Sigmoid colon (tissue), 7 donors: ENCODE measurements around the gene FOXK2. TPM values are rescaled to one million over a fixed set of nuclear protein-coding genes. Genes with fewer than 3 reads are reported as not detected.

Source experiments
- DNase-seq: peaks from one replicate; pipeline ENCODE4 v3.0.0-alpha.2; 2019
- H3K27ac ChIP-seq, 4 donors: fragments of 200-600 bp; sonication (generic); one replicate each; pipeline ENCODE4 v1.5.1; 2016 to 2019; ENCODE audit warnings: mild to moderate bottlenecking in 1 of 4
- H3K27me3 ChIP-seq, 3 donors: fragments of 200-600 bp; sonication (generic); one replicate each; pipeline ENCODE4 v1.5.1; 2019; ENCODE audit warnings: mild to moderate bottlenecking in 1 of 3
- H3K36me3 ChIP-seq, 4 donors: fragments of 200-600 bp; sonication (generic); one replicate each; pipeline ENCODE4 v1.5.1; 2016 to 2019
- H3K4me1 ChIP-seq, 4 donors: fragments of 200-600 bp; sonication (generic); one replicate each; pipeline ENCODE4 v1.5.1; 2017 to 2019
- H3K4me3 ChIP-seq, 4 donors: fragments of 200-600 bp; sonication (generic); one replicate each; pipeline ENCODE4 v1.5.1; 2017 to 2019; ENCODE audit warnings: mild to moderate bottlenecking in 2 of 4, moderate library complexity in 1 of 4
- H3K9me3 ChIP-seq, 4 donors: fragments of 200-600 bp in 3 of 4; sonication (generic) in 3 of 4; one replicate each; pipeline versions ENCODE4 v1.5.1 to v1.6.1; 2013 to 2019
- CTCF ChIP-seq, 4 experiments: fragments of 450-650 bp in 3 of 4; fragments of 200-600 bp in 1 of 4; IDR thresholded peaks; one replicate each; pipeline ENCODE4 v1.5.1; 2016 to 2019; ENCODE audit warnings: antibody characterized with exemption in 4 of 4, mild to moderate bottlenecking in 3 of 4, moderate library complexity in 2 of 4
- EP300 ChIP-seq, 4 donors: sonication (generic); formaldehyde crosslinking; IDR thresholded peaks; one replicate each; pipeline ENCODE4 v1.6.1; 2017; ENCODE audit warnings: antibody characterized with exemption in 4 of 4
- POLR2A ChIP-seq, 2 donors: fragments of 450-650 bp; IDR thresholded peaks; one replicate each; pipeline ENCODE4 v1.6.1; 2016; ENCODE audit warnings: antibody characterized with exemption in 2 of 2, mild to moderate bottlenecking in 2 of 2, moderate library complexity in 2 of 2
- POLR2AphosphoS5 ChIP-seq, 4 donors: sonication (generic); formaldehyde crosslinking; IDR thresholded peaks; one replicate each; pipeline ENCODE4 v1.6.1; 2017; ENCODE audit warnings: antibody characterized with exemption in 4 of 4
- WGBS, 2 donors: extraction: QIAGEN DNeasy Blood & Tissue Kit; methylation state at CpG; one replicate each; pipeline ENCODE4 v1.1.7; 2013; 5-methylcytosine and 5-hydroxymethylcytosine counted together
- intact Hi-C: fragments of 100-400 bp; cut with DNase I; formaldehyde crosslinking; loops from one replicate; pipeline ENCODE4 v1.15.1; 2023
- polyA plus RNA-seq, 3 donors: library from polyadenylated mRNA; stranded (reverse); fragments of 200-250 nt; gene quantifications; one replicate each; pipeline ENCODE4 v1.2.3, GENCODE V29; 2013
- total RNA-seq, 4 donors: library from RNA; depleted of rRNA; stranded (reverse); fragments of >200 nt; gene quantifications; one replicate each; pipeline ENCODE4 v1.1.0, GENCODE V29; 2016
- donor health status: healthy with polysubstance abuse.
- donor health status: Bipolar disorder and iron deficiency.
- donor health status: healthy.

Gene FOXK2
- total and polyA plus RNA-seq, 7 donors: 10.2 to 56.8 (median 29.3) TPM

GRCh38 chr17:82603981-82604448 lies 84.5 kb downstream of the FOXK2 start:
- H3K4me3 ChIP-seq: no peak overlapping the region
- H3K9me3 ChIP-seq: no peaks in the 10 kb centered on the region
- DNase-seq: peak; percentile 79
- H3K36me3 ChIP-seq: peaks cover 15 to 75% (median 34%) of the 10 kb centered on the region in 4 donors
- no peaks in the 10 kb centered on the region for H3K27me3 ChIP-seq
- peak in 2 of 4 donors; percentile 35 to 50 for TF ChIP-seq POLR2AphosphoS5 (IDR thresholded peaks at IDR 0.05)
- TF ChIP-seq POLR2A (IDR thresholded peaks at IDR 0.05): no peak
- peak in 1 of 4 donors; percentile 30 for TF ChIP-seq EP300 (IDR thresholded peaks at IDR 0.05)
- no peak for TF ChIP-seq CTCF (IDR thresholded peaks at IDR 0.05)
- intact Hi-C loops: no loop called here
- no peaks in the 10 kb centered on the region for H3K4me1 ChIP-seq
- H3K27ac ChIP-seq: peak overlapping the region in 1 of 4 donors; percentile 45
- 49 to 64% methylated on average over 18 of the region's 18 CpGs for whole genome bisulfite sequencing, 2 donors

GRCh38 chr17:82604532-82604931 lies 85.0 kb downstream of the FOXK2 start:
- Histone ChIP-seq H3K4me3 (no peak overlapping the region), H3K9me3 (no peaks in the 10 kb centered on the region), H3K36me3 (peaks cover 15 to 73% (median 34%) of the 10 kb centered on the region in 4 donors), H3K27me3 (no peaks in the 10 kb centered on the region), H3K4me1 (no peaks in the 10 kb centered on the region), H3K27ac (peak overlapping the region in 2 of 4 donors; percentile 20 to 38)
- intact Hi-C loops: no loop called here
- TF ChIP-seq CTCF (IDR thresholded peaks at IDR 0.05) (no peak), POLR2A (IDR thresholded peaks at IDR 0.05) (no peak), POLR2AphosphoS5 (IDR thresholded peaks at IDR 0.05) (no peak), EP300 (IDR thresholded peaks at IDR 0.05) (no peak)
- WGBS, 2 donors: 98 to 99% methylated on average over 7 of the region's 7 CpGs
- no peak for DNase-seq

- Histone ChIP-seq H3K27ac (no peak overlapping the region), H3K36me3 (peaks cover 15 to 73% (median 32%) of the 10 kb centered on the region in 4 donors), H3K4me1 (no peaks in the 10 kb centered on the region), H3K9me3 (no peaks in the 10 kb centered on the region), H3K4me3 (no peak overlapping the region), H3K27me3 (no peaks in the 10 kb centered on the region)
- TF ChIP-seq POLR2AphosphoS5 (IDR thresholded peaks at IDR 0.05): no peak
- TF ChIP-seq POLR2A (IDR thresholded peaks at IDR 0.05): no peak
- no peak for TF ChIP-seq EP300 (IDR thresholded peaks at IDR 0.05)
- no peak for TF ChIP-seq CTCF (IDR thresholded peaks at IDR 0.05)
- WGBS, 2 donors: 89 to 92% methylated on average over 16 of the region's 16 CpGs
- DNase-seq: no peak
- intact Hi-C loops: no loop called here
Measured at GRCh38 chr17:82605939-82606600, 86.5 kb downstream of the FOXK2 start.

- intact Hi-C loops: no loop called here
- peaks cover 5 to 54% (median 14%) of the 10 kb centered on the region in 4 donors for H3K36me3 ChIP-seq
- TF ChIP-seq POLR2AphosphoS5 (IDR thresholded peaks at IDR 0.05) (no peak), EP300 (IDR thresholded peaks at IDR 0.05) (no peak), POLR2A (IDR thresholded peaks at IDR 0.05) (no peak), CTCF (IDR thresholded peaks at IDR 0.05) (no peak)
- H3K27me3 ChIP-seq: no peaks in the 10 kb centered on the region
- no peak overlapping the region for H3K27ac ChIP-seq
- no peaks in the 10 kb centered on the region for H3K4me1 ChIP-seq
- no peaks in the 10 kb centered on the region for H3K9me3 ChIP-seq
- DNase-seq: no peak
- no peak overlapping the region for H3K4me3 ChIP-seq
- WGBS, 2 donors: 72 to 84% methylated on average over 5 of the region's 5 CpGs
Measured at GRCh38 chr17:82608816-82609215, 89.3 kb downstream of the FOXK2 start.
